ENCODE measurements around the gene MTR. TPM values are rescaled to one million over a fixed set of nuclear protein-coding genes. Genes with fewer than 3 reads are reported as not detected.

MTR gene
- polyA plus RNA-seq, 2 of the 4 experiments (the other 2 are of a cell fraction) = 6.2 to 12.7 TPM

- DNase-seq (ENCODE audit: low read depth in 1 of 2, low spot score in 1 of 2) (no peak), ATAC-seq (no peak), FAIRE-seq (no peak)
- CTCF ChIA-PET = no interaction called here
- Histone ChIP-seq H3K9me3 (no peaks in the 10 kb centered on the region), H3K4me3 (no peak overlapping the region), H3K4me1 (0 out of 3 replicates have a peak, but pooled peaks cover 8% of the 10 kb centered on the region), H3K4me2 (no peak overlapping the region), H3K27ac (no peak overlapping the region)
- TF ChIP-seq RAD21 (conservative IDR thresholded peaks at IDR 0.05 in 1 of 2, IDR thresholded peaks at IDR 0.05 in 1 of 2) = no peak
- no peak for TF ChIP-seq FOXS1 (CRISPR knock-in tag; IDR thresholded peaks at IDR 0.05)
- no peak for TF ChIP-seq SREBF2 (IDR thresholded peaks at IDR 0.05)
- TF ChIP-seq, protein P1, sequence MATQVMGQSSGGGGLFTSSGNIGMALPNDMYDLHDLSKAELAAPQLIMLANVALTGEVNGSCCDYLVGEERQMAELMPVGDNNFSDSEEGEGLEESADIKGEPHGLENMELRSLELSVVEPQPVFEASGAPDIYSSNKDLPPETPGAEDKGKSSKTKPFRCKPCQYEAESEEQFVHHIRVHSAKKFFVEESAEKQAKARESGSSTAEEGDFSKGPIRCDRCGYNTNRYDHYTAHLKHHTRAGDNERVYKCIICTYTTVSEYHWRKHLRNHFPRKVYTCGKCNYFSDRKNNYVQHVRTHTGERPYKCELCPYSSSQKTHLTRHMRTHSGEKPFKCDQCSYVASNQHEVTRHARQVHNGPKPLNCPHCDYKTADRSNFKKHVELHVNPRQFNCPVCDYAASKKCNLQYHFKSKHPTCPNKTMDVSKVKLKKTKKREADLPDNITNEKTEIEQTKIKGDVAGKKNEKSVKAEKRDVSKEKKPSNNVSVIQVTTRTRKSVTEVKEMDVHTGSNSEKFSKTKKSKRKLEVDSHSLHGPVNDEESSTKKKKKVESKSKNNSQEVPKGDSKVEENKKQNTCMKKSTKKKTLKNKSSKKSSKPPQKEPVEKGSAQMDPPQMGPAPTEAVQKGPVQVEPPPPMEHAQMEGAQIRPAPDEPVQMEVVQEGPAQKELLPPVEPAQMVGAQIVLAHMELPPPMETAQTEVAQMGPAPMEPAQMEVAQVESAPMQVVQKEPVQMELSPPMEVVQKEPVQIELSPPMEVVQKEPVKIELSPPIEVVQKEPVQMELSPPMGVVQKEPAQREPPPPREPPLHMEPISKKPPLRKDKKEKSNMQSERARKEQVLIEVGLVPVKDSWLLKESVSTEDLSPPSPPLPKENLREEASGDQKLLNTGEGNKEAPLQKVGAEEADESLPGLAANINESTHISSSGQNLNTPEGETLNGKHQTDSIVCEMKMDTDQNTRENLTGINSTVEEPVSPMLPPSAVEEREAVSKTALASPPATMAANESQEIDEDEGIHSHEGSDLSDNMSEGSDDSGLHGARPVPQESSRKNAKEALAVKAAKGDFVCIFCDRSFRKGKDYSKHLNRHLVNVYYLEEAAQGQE (IDR thresholded peaks at IDR 0.05) = no peak
- TF ChIP-seq HOXB5 (CRISPR knock-in tag; IDR thresholded peaks at IDR 0.05) = no peak
- TF ChIP-seq, protein P2, sequence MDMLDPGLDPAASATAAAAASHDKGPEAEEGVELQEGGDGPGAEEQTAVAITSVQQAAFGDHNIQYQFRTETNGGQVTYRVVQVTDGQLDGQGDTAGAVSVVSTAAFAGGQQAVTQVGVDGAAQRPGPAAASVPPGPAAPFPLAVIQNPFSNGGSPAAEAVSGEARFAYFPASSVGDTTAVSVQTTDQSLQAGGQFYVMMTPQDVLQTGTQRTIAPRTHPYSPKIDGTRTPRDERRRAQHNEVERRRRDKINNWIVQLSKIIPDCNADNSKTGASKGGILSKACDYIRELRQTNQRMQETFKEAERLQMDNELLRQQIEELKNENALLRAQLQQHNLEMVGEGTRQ (IDR thresholded peaks at IDR 0.05) = no peak
- no peak for TF ChIP-seq ELK1 (IDR thresholded peaks at IDR 0.05; ENCODE audit: low read depth, low read length)
- no peak for TF ChIP-seq POLR2A (IDR thresholded peaks at IDR 0.05; ENCODE audit: low read length)
- TF ChIP-seq EHMT2 (IDR thresholded peaks at IDR 0.05; ENCODE audit: low read depth) = no peak
- no peak for TF ChIP-seq GATA3 (IDR thresholded peaks at IDR 0.05; ENCODE audit: borderline replicate concordance)
- TF ChIP-seq CHD2 (IDR thresholded peaks at IDR 0.05; ENCODE audit: low read length, partially characterized antibody) = no peak
- no peak for TF ChIP-seq HOXB13 (CRISPR knock-in tag; IDR thresholded peaks at IDR 0.05; ENCODE audit: low read depth)
- TF ChIP-seq MYC (IDR thresholded peaks at IDR 0.05; ENCODE audit: borderline replicate concordance, low read length) = no peak
- TF ChIP-seq, protein P3, sequence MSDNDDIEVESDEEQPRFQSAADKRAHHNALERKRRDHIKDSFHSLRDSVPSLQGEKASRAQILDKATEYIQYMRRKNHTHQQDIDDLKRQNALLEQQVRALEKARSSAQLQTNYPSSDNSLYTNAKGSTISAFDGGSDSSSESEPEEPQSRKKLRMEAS (IDR thresholded peaks at IDR 0.05) = no peak
- TF ChIP-seq HDAC2 (IDR thresholded peaks at IDR 0.05) = no peak
- TF ChIP-seq NPAS2 (CRISPR knock-in tag; IDR thresholded peaks at IDR 0.05; ENCODE audit: borderline replicate concordance) = no peak
- no peak for TF ChIP-seq EHF (CRISPR knock-in tag; IDR thresholded peaks at IDR 0.05)
- POLR2A ChIA-PET = no interaction called here
- 92% methylated on average over 7 of the region's 7 CpGs for WGBS (ENCODE audit: missing lambda C conversion rate)
These were observed 63.1 kb downstream of the MTR start for GRCh38 chr1:236858165-236858564.

- no peak overlapping the region for H3K4me3 ChIP-seq
- DNase-seq (ENCODE audit: low read depth in 1 of 2, low spot score in 1 of 2) = no peak
- ChIA-PET POLR2A (interaction anchor here (0.7 kb wide), 1 partner anchor 11 kb away, joined by 3 read pairs; no protein-coding TSS in a partner anchor), CTCF (no interaction called here)
- no peak overlapping the region for H3K4me2 ChIP-seq
- no peak for ATAC-seq
- no peaks in the 10 kb centered on the region for H3K9me3 ChIP-seq
- H3K4me1 ChIP-seq = 0 out of 3 replicates have a peak, but pooled peaks cover 8% of the 10 kb centered on the region
- FAIRE-seq = no peak
- 100% methylated on average over 3 of the region's 4 CpGs for WGBS (ENCODE audit: missing lambda C conversion rate)
- no peak overlapping the region for H3K27ac ChIP-seq
- no peak for TF ChIP-seq RAD21 (conservative IDR thresholded peaks at IDR 0.05 in 1 of 2, IDR thresholded peaks at IDR 0.05 in 1 of 2)
- TF ChIP-seq, protein P4, sequence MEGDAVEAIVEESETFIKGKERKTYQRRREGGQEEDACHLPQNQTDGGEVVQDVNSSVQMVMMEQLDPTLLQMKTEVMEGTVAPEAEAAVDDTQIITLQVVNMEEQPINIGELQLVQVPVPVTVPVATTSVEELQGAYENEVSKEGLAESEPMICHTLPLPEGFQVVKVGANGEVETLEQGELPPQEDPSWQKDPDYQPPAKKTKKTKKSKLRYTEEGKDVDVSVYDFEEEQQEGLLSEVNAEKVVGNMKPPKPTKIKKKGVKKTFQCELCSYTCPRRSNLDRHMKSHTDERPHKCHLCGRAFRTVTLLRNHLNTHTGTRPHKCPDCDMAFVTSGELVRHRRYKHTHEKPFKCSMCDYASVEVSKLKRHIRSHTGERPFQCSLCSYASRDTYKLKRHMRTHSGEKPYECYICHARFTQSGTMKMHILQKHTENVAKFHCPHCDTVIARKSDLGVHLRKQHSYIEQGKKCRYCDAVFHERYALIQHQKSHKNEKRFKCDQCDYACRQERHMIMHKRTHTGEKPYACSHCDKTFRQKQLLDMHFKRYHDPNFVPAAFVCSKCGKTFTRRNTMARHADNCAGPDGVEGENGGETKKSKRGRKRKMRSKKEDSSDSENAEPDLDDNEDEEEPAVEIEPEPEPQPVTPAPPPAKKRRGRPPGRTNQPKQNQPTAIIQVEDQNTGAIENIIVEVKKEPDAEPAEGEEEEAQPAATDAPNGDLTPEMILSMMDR (IDR thresholded peaks at IDR 0.05) = no peak
These were observed 65.0 kb downstream of the MTR start for GRCh38 chr1:236860101-236860500.
